Lung microvascular endothelial cell (primary cell): ENCODE measurements around the gene EEPD1. TPM values are rescaled to one million over a fixed set of nuclear protein-coding genes. Genes with fewer than 3 reads are reported as not detected.

Experiments used
- DNase-seq, 2 donors: peaks; one replicate each; pipeline versions ENCODE4 v3.0.0 to v3.0.0-alpha.2; 2010; ENCODE audit warnings: low read depth in 2 of 2
- total RNA-seq: library from RNA; depleted of rRNA; stranded (reverse); fragments of >200 nt; gene quantifications from 2 replicates; pipeline ENCODE4 v1.2.1, GENCODE V29; 2014

EEPD1 gene
- total RNA-seq, 1 donor from 2014 or later, result 0.20 TPM

- no peak for DNase-seq
Measured at GRCh38 chr7:36154255-36155212, 1.5 kb downstream of the EEPD1 start.

GRCh38 chr7:36155811-36156361 lies 2.8 kb downstream of the EEPD1 start:
- peak; percentile 5 to 76 for DNase-seq

- DNase-seq, result no peak
Measured at GRCh38 chr7:36157527-36158320, 4.7 kb downstream of the EEPD1 start.

GRCh38 chr7:36158321-36158605 lies 5.2 kb downstream of the EEPD1 start:
- no peak for DNase-seq

- DNase-seq, result no peak
Measured at GRCh38 chr7:36159618-36160017, 6.6 kb downstream of the EEPD1 start.

GRCh38 chr7:36160313-36160712 lies 7.3 kb downstream of the EEPD1 start:
- no peak for DNase-seq

GRCh38 chr7:36161996-36162395 lies 8.9 kb downstream of the EEPD1 start:
- no peak for DNase-seq

GRCh38 chr7:36165059-36165458 lies 12.0 kb downstream of the EEPD1 start:
- DNase-seq, result no peak

GRCh38 chr7:36165802-36166201 lies 12.7 kb downstream of the EEPD1 start:
- DNase-seq, result no peak

GRCh38 chr7:36167403-36168050 lies 14.5 kb downstream of the EEPD1 start:
- no peak for DNase-seq

GRCh38 chr7:36171503-36171902 lies 18.4 kb downstream of the EEPD1 start:
- no peak for DNase-seq

GRCh38 chr7:36175886-36176285 lies 22.8 kb downstream of the EEPD1 start:
- DNase-seq, result no peak

- DNase-seq, result no peak
Measured at GRCh38 chr7:36176697-36177096, 23.6 kb downstream of the EEPD1 start.

GRCh38 chr7:36180121-36180520 lies 27.1 kb downstream of the EEPD1 start:
- no peak for DNase-seq

- DNase-seq, result no peak
Measured at GRCh38 chr7:36181668-36182067, 28.6 kb downstream of the EEPD1 start.

- no peak for DNase-seq
Measured at GRCh38 chr7:36182854-36183604, 30.0 kb downstream of the EEPD1 start.

- DNase-seq, result no peak
Measured at GRCh38 chr7:36185092-36185491, 32.0 kb downstream of the EEPD1 start.

- no peak for DNase-seq
Measured at GRCh38 chr7:36185756-36186155, 32.7 kb downstream of the EEPD1 start.

GRCh38 chr7:36186359-36187121 lies 33.5 kb downstream of the EEPD1 start:
- no peak for DNase-seq

GRCh38 chr7:36188266-36188665 lies 35.2 kb downstream of the EEPD1 start:
- DNase-seq, result no peak
